ENCODE data around the gene ASB11. TPM values are rescaled to one million over a fixed set of nuclear protein-coding genes. Genes with fewer than 3 reads are reported as not detected.

ASB11 gene
- total RNA-seq, 2 donors from 2014 or later, result not detected

- Histone ChIP-seq H3K27me3 (replicated peaks; ENCODE audit: insufficient read depth) (no peaks in the 10 kb centered on the region), H3K27ac (peak overlapping the region in 1 of 2 donors; percentile 37), H3K9me3 (no peaks in the 10 kb centered on the region), H3K4me1 (ENCODE audit: control insufficient read depth in 1 of 2, low read depth in 2 of 2) (peaks cover 0 to 8% of the 10 kb centered on the region in 2 donors), H3K36me3 (no peaks in the 10 kb centered on the region), H3K4me3 (peak overlapping the region; percentile 84)
- TF ChIP-seq CTCF (IDR thresholded peaks at IDR 0.05), result no peak
- ATAC-seq (ENCODE audit: insufficient number of reproducible peaks, low FRiP score, low read depth) (peak; percentile 21), DNase-seq (ENCODE audit: low spot score) (no peak)
Observed at GRCh38 chrX:15336023-15336413, 20.6 kb upstream of the ASB11 start.

GRCh38 chrX:15335135-15336022 lies 19.9 kb upstream of the ASB11 start, which contains the start of gene PIGA:
Gene PIGA (minus strand): TSS chrX:15335523. CDS start chrX:15331930, 3,593 bp downstream.
- Histone ChIP-seq H3K27ac (peak within 1 kb of the TSS; percentile 79 to 83), H3K9me3 (no peaks in the 10 kb centered on the region), H3K4me1 (ENCODE audit: control insufficient read depth in 1 of 2, low read depth in 2 of 2) (peaks cover 0 to 8% of the 10 kb centered on the region in 2 donors), H3K36me3 (peaks cover 2% of the 10 kb centered on the region), H3K4me3 (peak within 1 kb of the TSS; percentile 84), H3K27me3 (replicated peaks; ENCODE audit: insufficient read depth) (no peaks in the 10 kb centered on the region)
- ATAC-seq (ENCODE audit: insufficient number of reproducible peaks, low FRiP score, low read depth) (peak; percentile 95), DNase-seq (ENCODE audit: low spot score) (peak; percentile 78)
- TF ChIP-seq CTCF (IDR thresholded peaks at IDR 0.05), result no peak

- Histone ChIP-seq H3K9me3 (no peaks in the 10 kb centered on the region), H3K4me1 (ENCODE audit: control insufficient read depth in 1 of 2, low read depth in 2 of 2) (peaks cover 0 to 8% of the 10 kb centered on the region in 2 donors), H3K27me3 (replicated peaks; ENCODE audit: insufficient read depth) (no peaks in the 10 kb centered on the region), H3K27ac (peak overlapping the region; percentile 79 to 83), H3K4me3 (peak overlapping the region; percentile 84), H3K36me3 (peaks cover 2% of the 10 kb centered on the region)
- no peak for ATAC-seq (ENCODE audit: insufficient number of reproducible peaks, low FRiP score, low read depth)
- TF ChIP-seq CTCF (IDR thresholded peaks at IDR 0.05), result no peak
- DNase-seq (ENCODE audit: low spot score), result no peak
Observed at GRCh38 chrX:15334561-15334960, 19.1 kb upstream of the ASB11 start.

GRCh38 chrX:15328821-15329220 lies 13.4 kb upstream of the ASB11 start:
- Histone ChIP-seq H3K9me3 (no peaks in the 10 kb centered on the region), H3K27ac (no peak overlapping the region), H3K4me1 (ENCODE audit: control insufficient read depth in 1 of 2, low read depth in 2 of 2) (peaks cover 0 to 1% of the 10 kb centered on the region in 2 donors), H3K36me3 (peaks cover 2% of the 10 kb centered on the region), H3K27me3 (replicated peaks; ENCODE audit: insufficient read depth) (no peaks in the 10 kb centered on the region), H3K4me3 (no peak overlapping the region)
- ATAC-seq (ENCODE audit: insufficient number of reproducible peaks, low FRiP score, low read depth) (no peak), DNase-seq (ENCODE audit: low spot score) (no peak)
- no peak for TF ChIP-seq CTCF (IDR thresholded peaks at IDR 0.05)

- no peak overlapping the region for H3K4me3 ChIP-seq
- peaks cover 2% of the 10 kb centered on the region for H3K36me3 ChIP-seq
- DNase-seq (ENCODE audit: low spot score) (no peak), ATAC-seq (ENCODE audit: insufficient number of reproducible peaks, low FRiP score, low read depth) (no peak)
- no peak for TF ChIP-seq CTCF (IDR thresholded peaks at IDR 0.05)
- H3K27me3 ChIP-seq (replicated peaks; ENCODE audit: insufficient read depth), result no peaks in the 10 kb centered on the region
- H3K9me3 ChIP-seq, result no peaks in the 10 kb centered on the region
- H3K4me1 ChIP-seq (ENCODE audit: control insufficient read depth in 1 of 2, low read depth in 2 of 2), result no peaks in the 10 kb centered on the region
- H3K27ac ChIP-seq, result no peak overlapping the region
Observed at GRCh38 chrX:15328131-15328530, 12.7 kb upstream of the ASB11 start.
